ENCODE results near the gene SCGB1A1. TPM values are rescaled to one million over a fixed set of nuclear protein-coding genes. Genes with fewer than 3 reads are reported as not detected.

SCGB1A1 gene
- polyA plus RNA-seq, 1 of the 3 experiments (the other 2 are of a cell fraction), result not detected

DNA sequence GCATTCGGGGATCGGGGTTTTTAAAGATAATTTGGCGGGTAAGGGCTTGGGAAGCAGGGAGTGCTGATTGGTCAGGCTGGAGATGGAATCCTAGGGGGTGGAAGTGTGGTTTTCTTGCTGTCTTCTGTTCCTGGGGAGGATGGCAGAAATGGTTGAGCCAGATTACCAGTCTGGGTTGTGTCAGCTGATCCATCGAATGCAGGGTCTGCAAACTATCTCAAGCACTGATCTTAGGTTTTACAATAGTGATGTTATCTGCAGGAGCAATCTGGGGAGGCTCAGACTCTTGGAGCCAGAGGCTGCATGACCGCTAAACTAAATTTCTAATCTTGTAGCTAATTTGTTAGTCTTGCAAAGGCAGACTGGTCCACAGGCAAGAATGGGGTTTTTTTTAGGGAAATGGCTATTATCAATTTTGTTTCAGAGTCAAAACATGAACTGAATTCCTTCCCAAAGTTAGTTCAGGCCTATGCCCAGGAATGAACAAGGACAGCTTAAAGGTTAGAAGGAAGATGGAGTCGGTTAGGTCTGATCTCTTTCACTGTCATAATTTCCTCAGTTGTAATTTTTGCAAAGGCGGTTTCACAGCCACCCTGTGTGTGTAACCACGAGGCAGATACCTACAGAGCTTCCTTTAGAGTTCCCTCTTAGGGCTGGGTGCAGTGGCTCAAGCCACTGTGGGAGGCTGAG is 10.2 kb downstream of the SCGB1A1 start:
- H4K20me1 ChIP-seq (ENCODE audit: insufficient read depth), result no peaks in the 10 kb centered on the region
- H2AFZ ChIP-seq (ENCODE audit: low read depth), result peak overlapping the region; percentile 11; the same call in 1 of the 2 replicates
- no peak overlapping the region for H3K9ac ChIP-seq
- no peaks in the 10 kb centered on the region for H3K9me3 ChIP-seq
- CTCF ChIA-PET, result interaction anchor here (0.7 to 9.6 kb wide), 7 partner anchors 11 to 163 kb away, joined by 3 to 183 read pairs (median 4); no protein-coding TSS in a partner anchor
- no peaks in the 10 kb centered on the region for H3K36me3 ChIP-seq (replicated peaks in 1 of 2; ENCODE audit: control insufficient read depth in 1 of 2, insufficient read depth in 2 of 2, low read length in 1 of 2)
- no peak overlapping the region for H3K4me3 ChIP-seq (ENCODE audit: low read depth in 2 of 2, low read length in 1 of 2)
- H3K27ac ChIP-seq (ENCODE audit: low read depth in 2 of 2, low read length in 1 of 2), result peak overlapping the region; percentile 76 to 77
- peaks cover 18 to 39% of the 10 kb centered on the region in 2 experiments for H3K4me1 ChIP-seq (ENCODE audit: control insufficient read depth in 1 of 2, insufficient read depth in 2 of 2, low read depth in 1 of 2, low read length in 1 of 2)
- H3K9me2 ChIP-seq, result no peaks in the 10 kb centered on the region
- H3F3A ChIP-seq (replicated peaks; ENCODE audit: insufficient read depth), result peaks cover 52% of the 10 kb centered on the region
- no peak for DNase-seq
- H3K79me2 ChIP-seq (ENCODE audit: insufficient read depth), result no peaks in the 10 kb centered on the region
- 57% methylated on average over 7 of the region's 8 CpGs for WGBS (ENCODE audit: low lambda C conversion rate)
- peak overlapping the region; percentile 55 for H3K4me2 ChIP-seq
- H3K27me3 ChIP-seq (ENCODE audit: insufficient read depth), result no peaks in the 10 kb centered on the region
- POLR2A ChIA-PET, result interaction anchor here (0.6 to 2.2 kb wide), 3 partner anchors 28 to 145 kb away, joined by 3 to 7 read pairs (median 4); partner anchors contain the start of gene EEF1G
- TF ChIP-seq FOXJ3 (CRISPR knock-in tag; IDR thresholded peaks at IDR 0.05) (no peak), GATA2 (CRISPR knock-in tag; IDR thresholded peaks at IDR 0.05) (peak; percentile 86), NFIC (IDR thresholded peaks at IDR 0.05; ENCODE audit: borderline replicate concordance) (peak; percentile 69; the same call in 1 of the 2 replicates), RFX5 (IDR thresholded peaks at IDR 0.05; ENCODE audit: low read length) (no peak), FOXM1 (IDR thresholded peaks at IDR 0.05; ENCODE audit: low read depth) (peak; percentile 60; the same call in 1 of the 2 replicates), TEAD4 (IDR thresholded peaks at IDR 0.05; ENCODE audit: borderline replicate concordance, insufficient read depth) (peak; percentile 73; the same call in 1 of the 2 replicates), RAD21 (IDR thresholded peaks at IDR 0.05; ENCODE audit: low read length) (no peak; the same call in 1 of the 2 replicates), POLR2AphosphoS5 (IDR thresholded peaks at IDR 0.05; ENCODE audit: low read depth, low read length) (peak; percentile 76), MXI1 (IDR thresholded peaks at IDR 0.05; ENCODE audit: low read depth, low read length) (no peak), RCOR1 (IDR thresholded peaks at IDR 0.05; ENCODE audit: low read length) (0 out of 2 replicates have a peak, but pooled peaks have one; percentile 39), SIN3A (IDR thresholded peaks at IDR 0.05; ENCODE audit: borderline replicate concordance, low read depth, low read length) (no peak), RXRA (IDR thresholded peaks at IDR 0.05; ENCODE audit: borderline replicate concordance, low read depth) (peak; percentile 61; the same call in 1 of the 2 replicates), SMC3 (IDR thresholded peaks at IDR 0.05; ENCODE audit: low read depth, low read length) (no peak), TCF12 (IDR thresholded peaks at IDR 0.05) (peak; percentile 95), YY1 (IDR thresholded peaks at IDR 0.05; ENCODE audit: low read depth) (no peak), NRF1 (IDR thresholded peaks at IDR 0.05; ENCODE audit: low read depth, low read length) (no peak), FOSL2 (IDR thresholded peaks at IDR 0.05; ENCODE audit: borderline replicate concordance, low read depth) (peak; percentile 21; the same call in 1 of the 2 replicates), JUND (IDR thresholded peaks at IDR 0.05) (peak; percentile 81), CHD2 (IDR thresholded peaks at IDR 0.05; ENCODE audit: low read length, partially characterized antibody) (no peak), EP300 (IDR thresholded peaks at IDR 0.05; ENCODE audit: borderline replicate concordance in 1 of 2, low read depth in 1 of 2, low read length in 1 of 2) (peak; percentile 89 to 94; a peak in 3 of 4 replicates), ELF1 (IDR thresholded peaks at IDR 0.05) (no peak)
- TF ChIP-seq, protein P1, sequence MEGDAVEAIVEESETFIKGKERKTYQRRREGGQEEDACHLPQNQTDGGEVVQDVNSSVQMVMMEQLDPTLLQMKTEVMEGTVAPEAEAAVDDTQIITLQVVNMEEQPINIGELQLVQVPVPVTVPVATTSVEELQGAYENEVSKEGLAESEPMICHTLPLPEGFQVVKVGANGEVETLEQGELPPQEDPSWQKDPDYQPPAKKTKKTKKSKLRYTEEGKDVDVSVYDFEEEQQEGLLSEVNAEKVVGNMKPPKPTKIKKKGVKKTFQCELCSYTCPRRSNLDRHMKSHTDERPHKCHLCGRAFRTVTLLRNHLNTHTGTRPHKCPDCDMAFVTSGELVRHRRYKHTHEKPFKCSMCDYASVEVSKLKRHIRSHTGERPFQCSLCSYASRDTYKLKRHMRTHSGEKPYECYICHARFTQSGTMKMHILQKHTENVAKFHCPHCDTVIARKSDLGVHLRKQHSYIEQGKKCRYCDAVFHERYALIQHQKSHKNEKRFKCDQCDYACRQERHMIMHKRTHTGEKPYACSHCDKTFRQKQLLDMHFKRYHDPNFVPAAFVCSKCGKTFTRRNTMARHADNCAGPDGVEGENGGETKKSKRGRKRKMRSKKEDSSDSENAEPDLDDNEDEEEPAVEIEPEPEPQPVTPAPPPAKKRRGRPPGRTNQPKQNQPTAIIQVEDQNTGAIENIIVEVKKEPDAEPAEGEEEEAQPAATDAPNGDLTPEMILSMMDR (IDR thresholded peaks at IDR 0.05), result no peak
- TF ChIP-seq, protein P2, sequence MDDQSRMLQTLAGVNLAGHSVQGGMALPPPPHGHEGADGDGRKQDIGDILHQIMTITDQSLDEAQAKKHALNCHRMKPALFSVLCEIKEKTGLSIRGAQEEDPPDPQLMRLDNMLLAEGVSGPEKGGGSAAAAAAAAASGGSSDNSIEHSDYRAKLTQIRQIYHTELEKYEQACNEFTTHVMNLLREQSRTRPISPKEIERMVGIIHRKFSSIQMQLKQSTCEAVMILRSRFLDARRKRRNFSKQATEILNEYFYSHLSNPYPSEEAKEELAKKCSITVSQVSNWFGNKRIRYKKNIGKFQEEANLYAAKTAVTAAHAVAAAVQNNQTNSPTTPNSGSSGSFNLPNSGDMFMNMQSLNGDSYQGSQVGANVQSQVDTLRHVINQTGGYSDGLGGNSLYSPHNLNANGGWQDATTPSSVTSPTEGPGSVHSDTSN (IDR thresholded peaks at IDR 0.05), result peak; percentile 91
- TF ChIP-seq, protein P3, sequence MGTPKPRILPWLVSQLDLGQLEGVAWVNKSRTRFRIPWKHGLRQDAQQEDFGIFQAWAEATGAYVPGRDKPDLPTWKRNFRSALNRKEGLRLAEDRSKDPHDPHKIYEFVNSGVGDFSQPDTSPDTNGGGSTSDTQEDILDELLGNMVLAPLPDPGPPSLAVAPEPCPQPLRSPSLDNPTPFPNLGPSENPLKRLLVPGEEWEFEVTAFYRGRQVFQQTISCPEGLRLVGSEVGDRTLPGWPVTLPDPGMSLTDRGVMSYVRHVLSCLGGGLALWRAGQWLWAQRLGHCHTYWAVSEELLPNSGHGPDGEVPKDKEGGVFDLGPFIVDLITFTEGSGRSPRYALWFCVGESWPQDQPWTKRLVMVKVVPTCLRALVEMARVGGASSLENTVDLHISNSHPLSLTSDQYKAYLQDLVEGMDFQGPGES (IDR thresholded peaks at IDR 0.05; ENCODE audit: low read depth, low read length), result no peak
- TF ChIP-seq, protein P4, sequence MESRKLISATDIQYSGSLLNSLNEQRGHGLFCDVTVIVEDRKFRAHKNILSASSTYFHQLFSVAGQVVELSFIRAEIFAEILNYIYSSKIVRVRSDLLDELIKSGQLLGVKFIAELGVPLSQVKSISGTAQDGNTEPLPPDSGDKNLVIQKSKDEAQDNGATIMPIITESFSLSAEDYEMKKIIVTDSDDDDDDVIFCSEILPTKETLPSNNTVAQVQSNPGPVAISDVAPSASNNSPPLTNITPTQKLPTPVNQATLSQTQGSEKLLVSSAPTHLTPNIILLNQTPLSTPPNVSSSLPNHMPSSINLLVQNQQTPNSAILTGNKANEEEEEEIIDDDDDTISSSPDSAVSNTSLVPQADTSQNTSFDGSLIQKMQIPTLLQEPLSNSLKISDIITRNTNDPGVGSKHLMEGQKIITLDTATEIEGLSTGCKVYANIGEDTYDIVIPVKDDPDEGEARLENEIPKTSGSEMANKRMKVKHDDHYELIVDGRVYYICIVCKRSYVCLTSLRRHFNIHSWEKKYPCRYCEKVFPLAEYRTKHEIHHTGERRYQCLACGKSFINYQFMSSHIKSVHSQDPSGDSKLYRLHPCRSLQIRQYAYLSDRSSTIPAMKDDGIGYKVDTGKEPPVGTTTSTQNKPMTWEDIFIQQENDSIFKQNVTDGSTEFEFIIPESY (IDR thresholded peaks at IDR 0.05; ENCODE audit: borderline replicate concordance, low read depth), result no peak
- TF ChIP-seq, protein P5, sequence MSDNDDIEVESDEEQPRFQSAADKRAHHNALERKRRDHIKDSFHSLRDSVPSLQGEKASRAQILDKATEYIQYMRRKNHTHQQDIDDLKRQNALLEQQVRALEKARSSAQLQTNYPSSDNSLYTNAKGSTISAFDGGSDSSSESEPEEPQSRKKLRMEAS (IDR thresholded peaks at IDR 0.05; ENCODE audit: low read depth), result peak; percentile 12; the same call in 1 of the 2 replicates
- TF ChIP-seq, protein P6, sequence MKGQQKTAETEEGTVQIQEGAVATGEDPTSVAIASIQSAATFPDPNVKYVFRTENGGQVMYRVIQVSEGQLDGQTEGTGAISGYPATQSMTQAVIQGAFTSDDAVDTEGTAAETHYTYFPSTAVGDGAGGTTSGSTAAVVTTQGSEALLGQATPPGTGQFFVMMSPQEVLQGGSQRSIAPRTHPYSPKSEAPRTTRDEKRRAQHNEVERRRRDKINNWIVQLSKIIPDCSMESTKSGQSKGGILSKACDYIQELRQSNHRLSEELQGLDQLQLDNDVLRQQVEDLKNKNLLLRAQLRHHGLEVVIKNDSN (IDR thresholded peaks at IDR 0.05; ENCODE audit: borderline replicate concordance, low read depth), result no peak; the same call in 1 of the 2 replicates

Data from SK-N-SH (cell line).